HS-5 (cell line): ENCODE measurements around the gene GSPT1.
A peak's percentile ranks its signal among the peaks of the same experiment; 100 is the strongest.

ENCODE experiments used
- DNase-seq: peaks from one replicate; pipeline ENCODE4 v3.0.0-alpha.2; 2012; ENCODE audit warnings: low read depth

The GSPT1 gene

GRCh38 chr16:11913425-11914079, 2.2 kb downstream of the GSPT1 start:
- no peak for DNase-seq

- DNase-seq: no peak
Observed at GRCh38 chr16:11909653-11910545, 5.9 kb downstream of the GSPT1 start.

GRCh38 chr16:11907160-11907970, 8.4 kb downstream of the GSPT1 start:
- no peak for DNase-seq

DNA sequence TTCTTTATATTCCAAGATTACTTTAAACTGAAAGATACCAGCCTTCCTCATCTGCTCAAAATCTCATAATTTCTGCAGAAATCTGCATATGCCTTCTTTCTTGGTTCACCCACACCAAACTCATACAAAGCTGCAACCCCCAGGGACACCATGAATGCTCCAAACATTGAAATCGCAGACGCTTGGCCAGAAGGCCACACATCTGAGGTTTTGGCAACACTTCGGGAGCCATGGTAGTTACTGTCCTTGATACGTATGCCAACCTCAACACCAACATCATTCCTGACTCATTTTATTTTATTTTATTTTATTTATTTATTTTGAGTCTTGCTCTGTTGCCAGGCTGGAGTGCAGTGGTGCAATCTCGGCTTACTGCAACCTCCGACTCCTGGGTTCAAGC, 11.8 kb downstream of the GSPT1 start:
- DNase-seq: no peak

- no peak for DNase-seq
Observed at GRCh38 chr16:11901091-11901490, 14.7 kb downstream of the GSPT1 start.

DNA sequence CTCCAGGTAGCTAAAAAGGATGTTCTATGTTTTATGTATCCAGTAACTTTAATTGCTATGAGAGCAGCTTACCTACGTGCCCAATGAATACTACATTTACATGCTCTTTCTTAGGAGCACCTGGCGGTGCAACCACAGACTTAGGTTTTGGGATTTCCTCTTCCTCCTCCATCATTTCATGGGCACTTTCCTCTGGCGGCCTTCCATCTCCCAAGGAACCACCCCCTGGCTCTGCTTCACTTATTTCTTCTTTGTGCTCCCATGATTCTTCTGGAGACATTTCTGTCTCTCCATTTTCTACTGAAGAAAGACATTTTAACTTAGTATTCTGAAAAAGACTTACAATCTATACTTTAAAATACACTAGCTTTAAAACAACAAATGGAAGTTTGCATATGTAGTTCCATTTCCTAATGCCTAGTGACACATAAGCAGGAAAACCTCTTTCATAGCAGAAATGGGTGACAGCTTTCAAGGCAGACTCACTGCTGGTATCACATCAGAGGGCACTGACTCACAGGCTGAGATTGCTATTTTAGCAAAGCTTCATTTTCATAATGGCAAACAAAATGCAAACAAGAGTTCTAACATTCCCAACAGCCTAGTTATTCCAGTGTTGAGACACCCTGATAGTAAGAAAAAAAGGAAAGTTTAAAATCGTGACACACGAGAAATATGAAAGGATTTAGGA, 19.1 kb downstream of the GSPT1 start:
- peak; percentile 76 for DNase-seq

- no peak for DNase-seq
Observed at GRCh38 chr16:11893571-11893970, 22.2 kb downstream of the GSPT1 start.

DNA sequence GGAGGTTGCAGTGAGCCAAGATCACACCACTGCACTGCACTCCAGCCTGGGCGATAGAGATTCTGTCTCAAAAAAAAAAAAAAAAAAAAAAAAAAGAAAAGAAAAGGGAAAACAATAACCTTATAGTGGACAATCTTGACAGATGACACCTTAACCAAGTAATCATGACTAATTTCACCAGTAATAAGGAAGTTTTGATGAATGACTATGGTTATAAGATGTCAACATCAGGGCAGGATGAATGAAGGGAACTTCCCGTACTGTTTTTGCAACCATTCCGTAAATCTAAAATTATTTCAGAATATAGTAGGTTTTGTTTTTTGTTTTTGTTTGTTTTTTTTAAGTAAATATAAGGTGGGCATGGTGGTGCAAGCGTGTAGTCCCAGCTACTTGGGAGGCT, 23.0 kb downstream of the GSPT1 start:
- DNase-seq: no peak

GRCh38 chr16:11890231-11890965, 25.4 kb downstream of the GSPT1 start:
- no peak for DNase-seq

GRCh38 chr16:11886881-11887280, 28.9 kb downstream of the GSPT1 start:
- no peak for DNase-seq

DNA sequence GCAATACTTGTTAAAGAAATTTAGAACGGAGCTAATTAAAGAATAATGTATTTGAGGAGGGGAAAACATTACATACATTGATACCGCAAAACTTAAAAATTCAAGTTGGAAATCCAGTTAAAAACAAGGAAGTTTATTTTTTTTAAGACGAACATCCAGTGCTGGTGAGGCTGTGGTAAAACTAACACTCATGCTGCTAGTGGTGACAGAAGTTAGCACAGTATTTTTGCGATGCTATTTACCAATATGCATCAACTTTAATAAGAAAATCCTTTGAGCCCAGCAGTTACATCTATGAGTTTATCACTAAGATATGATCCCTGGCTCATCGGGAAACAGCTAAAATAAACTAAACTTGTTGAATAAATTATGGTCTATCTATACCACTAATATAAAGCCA, 31.7 kb downstream of the GSPT1 start:
- no peak for DNase-seq

- DNase-seq: no peak
Observed at GRCh38 chr16:11880007-11880406, 35.7 kb downstream of the GSPT1 start.

DNA sequence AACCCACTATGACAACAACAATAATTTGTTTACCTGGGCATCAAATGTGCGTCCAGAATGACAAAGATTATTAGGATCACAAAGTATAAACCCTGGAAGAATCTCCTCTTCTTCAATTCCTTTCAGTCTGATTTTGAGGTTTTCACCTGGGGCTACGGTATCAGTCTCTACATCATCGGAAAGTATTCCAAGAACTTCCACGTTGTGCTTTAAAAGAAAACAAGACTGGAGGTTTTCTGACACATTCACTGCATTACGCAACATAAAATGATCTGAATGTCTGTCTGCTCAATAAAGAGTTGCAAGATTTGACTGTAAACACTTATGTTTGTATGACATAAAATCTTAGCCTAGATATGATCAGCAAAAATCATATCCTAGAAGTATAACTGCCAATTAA, 38.4 kb downstream of the GSPT1 start:
- no peak for DNase-seq

- no peak for DNase-seq
Observed at GRCh38 chr16:11876306-11876705, 39.5 kb downstream of the GSPT1 start.

GRCh38 chr16:11875721-11876120, 40.0 kb downstream of the GSPT1 start:
- no peak for DNase-seq

- DNase-seq: no peak
Observed at GRCh38 chr16:11871193-11871592, 44.6 kb downstream of the GSPT1 start.

DNA sequence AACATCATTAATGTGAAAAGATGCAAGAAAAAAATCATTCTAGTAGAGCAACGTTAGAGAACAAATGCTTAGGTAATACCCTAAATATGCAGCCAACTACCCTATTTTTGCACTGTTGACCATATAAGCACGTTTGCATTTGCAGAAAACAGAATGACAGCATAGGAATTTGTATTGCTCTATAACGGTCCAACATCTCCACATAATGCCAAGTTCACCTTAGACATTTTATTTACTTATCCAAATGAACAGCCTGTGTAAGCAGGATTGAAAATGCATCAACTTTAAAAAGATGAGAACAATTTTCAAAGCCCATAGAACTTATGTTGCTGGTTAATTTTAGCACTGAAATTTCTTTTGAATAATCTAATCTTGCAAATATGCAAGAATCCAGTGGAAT, 45.4 kb downstream of the GSPT1 start:
- no peak for DNase-seq

DNA sequence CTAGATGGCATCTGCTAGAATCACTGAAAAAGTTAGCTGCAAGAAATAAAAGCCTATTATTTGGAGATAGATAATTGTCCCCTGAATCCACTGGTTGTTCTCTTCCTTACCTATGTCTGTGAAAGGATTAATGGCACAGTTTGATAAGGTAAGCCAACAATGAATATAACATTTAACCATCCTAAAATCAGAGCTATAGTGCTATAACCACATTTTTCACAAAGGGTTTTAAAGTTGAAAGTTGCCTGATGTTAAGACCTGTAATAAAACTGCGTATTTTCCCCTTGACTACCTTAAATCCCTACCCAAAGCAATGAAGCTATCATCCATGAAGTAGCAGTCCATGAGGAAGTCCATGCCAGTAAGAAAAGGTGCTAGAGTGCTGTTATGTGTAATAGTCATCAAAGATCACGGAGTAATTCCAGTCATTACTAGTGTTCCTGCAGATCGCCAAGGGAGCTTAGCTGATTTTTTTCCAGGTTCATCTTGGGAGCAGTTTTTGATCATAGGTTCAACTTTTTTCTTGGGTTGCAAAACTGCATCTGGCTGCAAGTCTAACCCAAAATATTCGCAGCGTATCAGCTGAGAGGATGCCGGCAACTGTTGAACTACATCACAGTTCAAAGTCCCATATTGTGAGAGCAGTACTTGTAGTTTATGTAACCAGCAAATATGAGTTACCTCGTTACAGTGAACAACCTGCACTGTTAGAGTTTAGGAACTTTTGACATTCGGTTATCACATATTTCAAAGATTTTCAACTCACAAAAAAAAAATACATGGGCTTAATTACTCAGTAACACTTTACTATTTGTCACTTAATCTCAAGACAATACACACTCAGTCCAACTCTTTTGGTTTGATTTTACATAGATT, 46.2 kb downstream of the GSPT1 start:
- no peak for DNase-seq

GRCh38 chr16:11868412-11868980, 47.3 kb downstream of the GSPT1 start:
- DNase-seq: no peak

- DNase-seq: no peak
Observed at GRCh38 chr16:11862489-11862888, 53.3 kb downstream of the GSPT1 start.
